GM18526 (cell line): ENCODE results near the gene ALG12.

Experiments used
- POLR2A ChIP-seq: IDR thresholded peaks from 3 replicates; pipeline ENCODE4 v1.6.1; 2011; ENCODE audit not compliant: insufficient read length; ENCODE audit errors: extremely low read depth

Gene ALG12

DNA sequence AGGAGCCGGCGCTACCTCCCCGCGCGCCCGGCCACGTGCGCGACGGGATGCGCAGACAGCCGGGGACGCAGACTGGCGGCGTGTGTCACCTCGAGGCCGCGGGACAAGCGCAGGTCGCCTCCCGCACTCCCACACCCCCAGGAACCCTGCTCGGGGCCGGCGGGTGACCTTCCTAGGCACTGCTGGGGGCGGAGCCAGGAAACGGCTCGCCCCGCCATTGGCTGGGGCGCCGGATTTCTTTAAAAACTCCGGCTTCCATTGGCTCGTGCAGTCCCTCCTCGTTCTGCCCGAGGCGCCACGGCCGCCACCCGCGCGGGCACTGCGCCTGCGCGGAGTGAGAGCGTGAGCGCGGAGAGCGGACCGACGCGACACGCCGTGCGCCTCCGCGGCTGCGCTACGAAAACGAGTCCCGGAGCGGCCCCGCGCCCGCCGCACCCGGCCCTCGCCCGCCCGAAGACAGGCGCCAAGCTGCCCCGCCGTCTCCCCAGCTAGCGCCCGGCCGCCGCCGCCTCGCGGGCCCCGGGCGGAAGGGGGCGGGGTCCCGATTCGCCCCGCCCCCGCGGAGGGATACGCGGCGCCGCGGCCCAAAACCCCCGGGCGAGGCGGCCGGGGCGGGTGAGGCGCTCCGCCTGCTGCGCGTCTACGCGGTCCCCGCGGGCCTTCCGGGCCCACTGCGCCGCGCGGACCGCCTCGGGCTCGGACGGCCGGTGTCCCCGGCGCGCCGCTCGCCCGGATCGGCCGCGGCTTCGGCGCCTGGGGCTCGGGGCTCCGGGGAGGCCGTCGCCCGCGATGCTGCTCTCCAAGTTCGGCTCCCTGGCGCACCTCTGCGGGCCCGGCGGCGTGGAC, 42.1 kb upstream of the ALG12 start, which contains the start of gene PIM3:
TSS of gene PIM3 (plus strand) at position 614 of the 846 bp plus-strand sequence. CDS start at position 790, 176 bp downstream.
- peak; percentile 96 for TF ChIP-seq POLR2A

DNA sequence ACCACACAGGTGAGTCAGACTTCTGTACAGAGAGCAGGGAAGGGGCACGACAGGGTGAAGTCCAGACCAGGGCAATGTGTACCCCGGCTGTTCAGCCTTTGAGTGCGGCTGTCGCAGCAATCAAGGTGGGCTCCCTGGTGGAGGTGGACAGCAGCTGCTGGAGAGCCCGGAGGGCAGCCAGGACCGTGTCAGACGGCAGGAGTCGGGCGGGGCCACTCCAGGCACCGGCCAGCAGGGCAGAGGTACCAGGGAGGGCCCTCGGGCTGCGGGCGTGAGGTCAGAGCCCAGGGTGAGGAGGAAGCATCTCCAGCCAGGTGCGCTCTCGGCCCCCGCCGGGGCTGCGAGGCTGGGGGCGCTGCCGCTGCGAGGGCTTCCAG, 41.5 kb upstream of the ALG12 start:
- no peak for TF ChIP-seq POLR2A

GRCh38 chr22:49958931-49959781, 40.9 kb upstream of the ALG12 start:
- TF ChIP-seq POLR2A = no peak

GRCh38 chr22:49958366-49958921, 40.2 kb upstream of the ALG12 start:
- no peak for TF ChIP-seq POLR2A

DNA sequence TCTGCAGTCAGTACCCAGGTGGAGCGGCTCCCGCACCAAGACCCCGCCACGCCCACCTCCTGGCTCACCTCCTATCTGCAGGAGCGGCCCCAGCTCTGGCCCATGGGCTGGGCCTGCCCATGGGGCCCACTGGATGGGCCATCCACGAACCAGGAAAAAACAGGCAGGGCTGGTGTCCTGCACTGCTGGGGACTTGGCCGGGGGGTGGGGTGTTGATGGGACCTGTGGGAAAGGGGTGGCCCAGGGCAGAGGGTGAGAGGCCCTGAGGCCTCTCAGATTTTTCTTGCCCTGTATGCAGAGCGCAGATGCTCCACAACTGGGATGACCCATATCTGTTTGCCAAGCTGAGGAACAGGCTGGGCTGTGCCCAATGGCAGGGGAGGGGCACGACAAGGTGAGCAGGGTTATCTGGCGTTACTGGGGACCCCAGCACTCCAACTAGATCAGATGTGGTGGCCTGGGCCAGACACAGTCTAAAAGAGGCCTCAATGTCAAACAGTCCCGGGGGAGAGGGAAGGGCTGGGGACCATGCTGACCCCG, 39.7 kb upstream of the ALG12 start:
- no peak for TF ChIP-seq POLR2A

DNA sequence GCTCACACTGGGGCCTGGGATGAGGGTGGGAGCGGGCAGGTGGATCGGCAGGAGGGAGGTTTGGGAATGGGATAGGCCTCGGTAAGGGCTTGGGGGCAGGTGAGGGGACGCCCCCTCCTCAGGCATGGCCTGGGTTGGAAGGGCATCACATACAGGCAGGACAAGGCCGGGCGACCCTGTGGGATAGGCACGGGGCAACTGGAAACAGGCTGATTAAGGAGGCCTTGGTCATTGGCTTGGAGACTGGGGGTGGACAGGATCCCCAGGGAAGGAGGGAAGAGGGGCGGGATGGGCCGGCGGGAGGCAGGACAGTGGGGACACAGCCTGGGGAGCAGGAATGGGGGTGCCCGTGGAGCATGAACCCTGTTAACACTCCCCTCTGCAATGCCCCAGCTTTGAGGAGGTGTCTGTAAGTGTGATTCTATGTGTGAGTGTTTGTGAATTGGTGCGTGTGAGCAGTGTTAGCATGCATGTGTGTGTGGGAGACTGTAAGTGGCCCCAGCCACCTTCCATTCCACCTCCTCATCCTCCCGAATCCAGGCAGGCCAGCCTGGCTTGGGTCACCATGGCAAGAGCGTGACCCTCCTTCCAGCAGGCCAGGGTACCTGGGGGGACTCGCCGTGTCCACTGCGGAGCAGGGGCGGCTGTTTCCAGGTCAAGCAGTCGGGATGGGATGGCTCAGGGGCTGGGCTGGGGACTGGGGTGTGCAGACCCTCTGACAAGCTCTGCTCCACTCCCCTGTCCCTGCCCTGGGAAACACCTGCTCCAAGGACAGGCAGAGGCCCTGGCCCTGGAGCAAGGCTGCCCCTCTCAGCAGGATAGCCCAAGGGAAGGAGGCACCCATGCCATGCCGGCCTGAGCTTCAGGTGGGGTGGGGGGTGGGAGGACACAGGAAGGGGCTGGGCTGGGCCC, 38.9 kb upstream of the ALG12 start:
- TF ChIP-seq POLR2A = no peak

DNA sequence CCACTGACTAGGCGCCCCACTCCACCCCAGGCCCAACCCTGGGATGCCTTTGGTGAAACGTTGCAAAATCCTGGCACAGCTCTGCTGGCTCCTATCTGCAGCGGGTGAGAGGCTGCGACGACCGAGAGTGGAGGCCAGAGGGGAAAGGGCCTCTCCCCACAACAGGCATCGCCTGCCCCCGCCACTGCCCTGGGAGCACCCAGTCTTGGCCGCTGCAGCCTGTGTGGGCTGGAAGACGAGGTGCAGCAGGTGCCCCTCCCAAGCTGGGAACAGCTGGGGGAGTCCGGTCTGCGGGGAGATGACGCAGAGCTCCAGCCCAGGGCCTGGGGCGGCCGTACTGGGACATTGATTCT, 38.2 kb upstream of the ALG12 start:
- no peak for TF ChIP-seq POLR2A

DNA sequence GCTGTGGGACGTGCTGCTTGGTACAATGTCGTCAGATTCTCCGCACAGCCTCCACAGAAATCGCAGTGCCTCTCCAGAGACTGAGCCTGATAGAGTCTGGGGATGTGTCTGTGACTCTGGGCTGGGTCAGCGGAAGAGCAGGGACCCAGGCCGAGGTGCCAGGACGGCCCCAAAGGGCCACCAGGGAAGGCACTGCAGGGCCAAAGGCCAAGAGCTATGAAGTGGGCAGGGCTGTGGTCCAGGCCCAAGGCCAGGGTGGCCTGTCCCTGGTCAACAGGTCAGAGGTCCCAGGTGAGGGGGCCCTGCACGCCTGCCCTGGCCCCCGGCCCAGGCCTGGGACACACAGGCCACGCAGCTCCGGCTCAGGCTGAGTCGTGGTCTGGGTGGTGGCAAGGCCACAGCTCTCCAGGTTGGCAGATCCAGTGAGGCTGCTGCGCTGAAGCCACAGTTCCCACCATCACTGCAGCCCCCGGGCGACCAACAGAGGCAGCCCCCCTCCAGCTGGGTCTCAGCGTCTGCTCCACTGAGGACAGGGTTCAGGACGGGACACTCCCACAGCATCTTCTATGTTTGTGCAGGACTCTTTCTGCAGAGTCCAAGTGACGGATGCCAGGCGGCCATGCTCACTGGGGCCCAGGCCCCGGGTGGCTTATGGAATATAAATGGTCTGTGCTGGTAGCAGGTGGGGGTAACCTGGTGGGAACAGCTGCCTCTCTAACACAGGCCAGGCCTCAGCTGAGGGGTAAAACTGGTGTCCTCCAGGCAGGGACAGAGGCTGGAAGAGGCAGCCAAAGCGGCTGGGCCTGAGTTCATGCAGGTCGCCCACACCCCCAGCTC, 37.6 kb upstream of the ALG12 start:
- TF ChIP-seq POLR2A = no peak

GRCh38 chr22:49954991-49955580, 36.8 kb upstream of the ALG12 start:
- no peak for TF ChIP-seq POLR2A

GRCh38 chr22:49954354-49954753, 36.1 kb upstream of the ALG12 start:
- TF ChIP-seq POLR2A = no peak

DNA sequence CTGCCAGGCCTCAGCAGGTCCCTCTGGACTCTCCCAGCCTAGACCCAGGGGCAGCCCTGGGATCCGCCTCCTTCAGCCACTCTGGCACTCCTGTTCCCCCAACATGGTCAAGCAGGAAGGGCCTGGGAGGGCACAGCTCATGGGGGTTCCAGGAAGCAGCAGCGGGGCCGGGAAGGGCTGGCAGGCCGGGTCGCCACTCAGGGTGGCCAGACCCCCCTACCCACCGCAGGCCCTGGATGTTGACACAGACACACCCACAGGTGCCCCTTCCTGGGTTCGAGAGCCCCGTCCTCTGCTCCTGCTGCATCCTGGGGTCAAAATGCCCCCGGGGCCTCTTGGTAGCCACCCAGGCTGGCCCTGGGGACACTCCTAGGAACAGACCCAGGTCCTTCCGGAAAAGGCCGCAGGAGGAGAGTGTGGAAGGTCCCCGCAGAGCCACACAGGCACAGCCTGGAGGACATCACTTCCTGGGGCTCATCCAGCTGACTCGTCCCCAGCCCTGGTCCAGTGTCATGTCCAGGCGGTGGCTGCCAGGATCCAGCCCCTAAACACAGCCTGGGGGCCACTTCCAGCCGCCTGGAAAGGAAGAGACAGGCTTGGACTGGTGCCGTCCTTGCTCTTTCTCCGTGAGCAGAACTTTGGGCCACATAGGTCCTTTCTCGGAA, 35.6 kb upstream of the ALG12 start:
- TF ChIP-seq POLR2A = no peak

GRCh38 chr22:49953027-49953679, 34.9 kb upstream of the ALG12 start:
- TF ChIP-seq POLR2A = no peak
